OCI-LY3 (cell line): ENCODE results near the gene MEF2A.

Experiments
- H2AFZ ChIP-seq: fragments of 200-600, 300-600 bp; shearing (Covaris generic); 2 replicates; pipeline ENCODE4 v1.6.0; 2014; ENCODE audit warnings: antibody characterized with exemption, low read depth, low read length
- H3K27ac ChIP-seq: fragments of 200-600, 300-600 bp; sonication (generic); 2 replicates; pipeline ENCODE4 v1.5.1; 2014; ENCODE audit warnings: mild to moderate bottlenecking, low read length, moderate library complexity, mixed read lengths
- H3K27me3 ChIP-seq: fragments of 200-600, 300-600 bp; sonication (generic); 2 replicates; pipeline ENCODE4 v1.6.1; 2014; ENCODE audit warnings: low read depth, low read length, mixed read lengths
- H3K36me3 ChIP-seq: fragments of 200-600, 300-600 bp; sonication (generic); replicated peaks from 2 replicates; pipeline ENCODE3; 2014; ENCODE audit warnings: low read depth, low read length, mixed read lengths
- H3K4me1 ChIP-seq: fragments of 300-600, 200-600 bp; sonication (generic); 2 replicates; pipeline ENCODE4 v1.6.1; 2014; ENCODE audit warnings: low read length, mixed read lengths
- H3K4me2 ChIP-seq: fragments of 200-600, 300-600 bp; sonication (generic); 2 replicates; pipeline ENCODE4 v1.6.1; 2014; ENCODE audit warnings: low read length, mixed read lengths
- H3K4me3 ChIP-seq: fragments of 300-600, 200-600 bp; sonication (generic); 2 replicates; pipeline ENCODE4 v1.5.1; 2014; ENCODE audit warnings: antibody characterized with exemption, mild to moderate bottlenecking, low read length, moderate library complexity
- H3K79me2 ChIP-seq: fragments of 300-600, 200-600 bp; shearing (Covaris generic); 2 replicates; pipeline ENCODE4 v1.6.1; 2014; ENCODE audit warnings: mild to moderate bottlenecking, low read length, mixed read lengths
- H3K9ac ChIP-seq: fragments of 300-600, 200-600 bp; shearing (Covaris generic); 2 replicates; pipeline ENCODE4 v1.6.0; 2014; ENCODE audit warnings: mild to moderate bottlenecking, low read length, moderate library complexity
- H3K9me3 ChIP-seq: fragments of 200-600, 300-600 bp; shearing (Covaris generic); 2 replicates; pipeline ENCODE4 v1.6.1; 2014; ENCODE audit warnings: low read length, mixed read lengths; ENCODE audit not compliant: insufficient read depth
- H4K20me1 ChIP-seq: fragments of 200-600, 300-600 bp; sonication (generic); 2 replicates; pipeline ENCODE4 v1.6.1; 2016; ENCODE audit warnings: low read length, mixed read lengths; ENCODE audit not compliant: insufficient read depth
- CTCF ChIP-seq: fragments of 200-600, 300-600 bp; sonication (generic); IDR thresholded peaks from 2 replicates; pipeline ENCODE4 v1.5.1; 2014; ENCODE audit warnings: antibody characterized with exemption, low read length, low read depth
- EZH2phosphoT487 ChIP-seq: fragments of 200-600 bp; shearing (Covaris generic); IDR thresholded peaks from 2 replicates; pipeline ENCODE4 v1.6.1; 2018; ENCODE audit warnings: antibody characterized with exemption, mixed run types, low read depth

Gene MEF2A

GRCh38 chr15:99556011-99556410 is 9.8 kb upstream of the MEF2A start:
- H3K27me3 ChIP-seq, result peaks cover 12% of the 10 kb centered on the region
- no peak overlapping the region for H3K27ac ChIP-seq
- TF ChIP-seq EZH2phosphoT487, result no peak
- no peak for TF ChIP-seq CTCF
- H3K9ac ChIP-seq, result no peak overlapping the region
- no peak overlapping the region for H3K4me2 ChIP-seq
- no peaks in the 10 kb centered on the region for H3K4me1 ChIP-seq
- H3K79me2 ChIP-seq, result no peaks in the 10 kb centered on the region
- no peaks in the 10 kb centered on the region for H3K9me3 ChIP-seq
- no peaks in the 10 kb centered on the region for H4K20me1 ChIP-seq
- H2AFZ ChIP-seq, result no peak overlapping the region
- no peak overlapping the region for H3K4me3 ChIP-seq
- H3K36me3 ChIP-seq, result no peaks in the 10 kb centered on the region

GRCh38 chr15:99556578-99556977 is 9.2 kb upstream of the MEF2A start:
- no peaks in the 10 kb centered on the region for H3K9me3 ChIP-seq

GRCh38 chr15:99558084-99558483 is 7.7 kb upstream of the MEF2A start:
- no peak overlapping the region for H2AFZ ChIP-seq
- H3K9me3 ChIP-seq, result no peaks in the 10 kb centered on the region

More at GRCh38 chr15:99556578-99556977, 9.2 kb upstream of the MEF2A start:
- Histone ChIP-seq H3K27me3 (peaks cover 15% of the 10 kb centered on the region), H3K79me2 (no peaks in the 10 kb centered on the region), H3K4me1 (no peaks in the 10 kb centered on the region), H3K36me3 (no peaks in the 10 kb centered on the region), H2AFZ (no peak overlapping the region), H4K20me1 (no peaks in the 10 kb centered on the region), H3K4me3 (no peak overlapping the region), H3K27ac (no peak overlapping the region), H3K9ac (no peak overlapping the region), H3K4me2 (no peak overlapping the region)
- TF ChIP-seq CTCF, result no peak

GRCh38 chr15:99558571-99558970 is 7.2 kb upstream of the MEF2A start:
- H3K27ac ChIP-seq, result no peak overlapping the region
- no peaks in the 10 kb centered on the region for H3K79me2 ChIP-seq
- TF ChIP-seq EZH2phosphoT487 (no peak), CTCF (no peak)
- no peak overlapping the region for H3K9ac ChIP-seq
- no peaks in the 10 kb centered on the region for H3K9me3 ChIP-seq
- H3K36me3 ChIP-seq, result no peaks in the 10 kb centered on the region
- no peaks in the 10 kb centered on the region for H3K4me1 ChIP-seq
- no peak overlapping the region for H2AFZ ChIP-seq
- peaks cover 35% of the 10 kb centered on the region for H3K27me3 ChIP-seq
- H3K4me3 ChIP-seq, result no peak overlapping the region
- H4K20me1 ChIP-seq, result no peaks in the 10 kb centered on the region
- H3K4me2 ChIP-seq, result no peak overlapping the region

More at GRCh38 chr15:99558084-99558483, 7.7 kb upstream of the MEF2A start:
- H3K4me2 ChIP-seq, result no peak overlapping the region
- H3K27ac ChIP-seq, result no peak overlapping the region
- H3K4me3 ChIP-seq, result no peak overlapping the region
- H3K36me3 ChIP-seq, result no peaks in the 10 kb centered on the region
- H3K27me3 ChIP-seq, result peaks cover 30% of the 10 kb centered on the region
- no peak for TF ChIP-seq CTCF
- TF ChIP-seq EZH2phosphoT487, result no peak
- no peaks in the 10 kb centered on the region for H3K4me1 ChIP-seq
- H3K79me2 ChIP-seq, result no peaks in the 10 kb centered on the region
- no peaks in the 10 kb centered on the region for H4K20me1 ChIP-seq
- H3K9ac ChIP-seq, result no peak overlapping the region
